ENCODE data around the gene FAF1. TPM values are rescaled to one million over a fixed set of nuclear protein-coding genes. Genes with fewer than 3 reads are reported as not detected.
"Not testable (repeated sequence)": the region's sequence is repeated elsewhere in the genome, so short reads cannot be mapped to it uniquely, and the experiment has no call there.

The FAF1 gene
- total RNA-seq, 2 donors from 2014 or later: 25.5 to 68.6 TPM

DNA sequence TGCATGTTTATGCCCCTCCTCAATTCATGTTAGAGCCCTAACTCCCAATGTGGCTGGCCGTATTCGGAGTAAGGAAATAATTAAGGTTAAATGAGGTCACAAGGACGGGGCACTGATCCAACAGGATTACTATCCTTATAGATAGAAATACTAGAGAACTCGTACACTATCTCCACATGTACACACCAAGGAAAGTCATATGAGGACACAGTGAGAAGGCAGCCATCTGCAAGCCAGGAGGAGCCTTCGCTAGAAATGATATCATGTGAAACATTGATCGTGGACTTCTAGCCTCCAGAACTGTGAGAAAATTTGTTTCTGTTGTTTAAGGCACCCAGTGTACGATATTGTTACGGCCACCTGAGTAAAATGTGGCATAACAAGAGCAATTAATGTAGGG lies 79.7 kb downstream of the FAF1 start:
- H3K27me3 ChIP-seq (replicated peaks; ENCODE audit: insufficient read depth): no peaks in the 10 kb centered on the region
- H3K9me3 ChIP-seq: no peaks in the 10 kb centered on the region
- no peak overlapping the region for H3K4me3 ChIP-seq
- ATAC-seq (ENCODE audit: insufficient number of reproducible peaks, low FRiP score, low read depth) (no peak), DNase-seq (ENCODE audit: low spot score) (no peak)
- TF ChIP-seq, protein P1, sequence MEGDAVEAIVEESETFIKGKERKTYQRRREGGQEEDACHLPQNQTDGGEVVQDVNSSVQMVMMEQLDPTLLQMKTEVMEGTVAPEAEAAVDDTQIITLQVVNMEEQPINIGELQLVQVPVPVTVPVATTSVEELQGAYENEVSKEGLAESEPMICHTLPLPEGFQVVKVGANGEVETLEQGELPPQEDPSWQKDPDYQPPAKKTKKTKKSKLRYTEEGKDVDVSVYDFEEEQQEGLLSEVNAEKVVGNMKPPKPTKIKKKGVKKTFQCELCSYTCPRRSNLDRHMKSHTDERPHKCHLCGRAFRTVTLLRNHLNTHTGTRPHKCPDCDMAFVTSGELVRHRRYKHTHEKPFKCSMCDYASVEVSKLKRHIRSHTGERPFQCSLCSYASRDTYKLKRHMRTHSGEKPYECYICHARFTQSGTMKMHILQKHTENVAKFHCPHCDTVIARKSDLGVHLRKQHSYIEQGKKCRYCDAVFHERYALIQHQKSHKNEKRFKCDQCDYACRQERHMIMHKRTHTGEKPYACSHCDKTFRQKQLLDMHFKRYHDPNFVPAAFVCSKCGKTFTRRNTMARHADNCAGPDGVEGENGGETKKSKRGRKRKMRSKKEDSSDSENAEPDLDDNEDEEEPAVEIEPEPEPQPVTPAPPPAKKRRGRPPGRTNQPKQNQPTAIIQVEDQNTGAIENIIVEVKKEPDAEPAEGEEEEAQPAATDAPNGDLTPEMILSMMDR (IDR thresholded peaks at IDR 0.05): no peak
- no peaks in the 10 kb centered on the region for H3K36me3 ChIP-seq
- no peak overlapping the region for H3K27ac ChIP-seq
- H3K4me1 ChIP-seq (ENCODE audit: control insufficient read depth in 1 of 2, low read depth in 2 of 2): no peaks in the 10 kb centered on the region

DNA sequence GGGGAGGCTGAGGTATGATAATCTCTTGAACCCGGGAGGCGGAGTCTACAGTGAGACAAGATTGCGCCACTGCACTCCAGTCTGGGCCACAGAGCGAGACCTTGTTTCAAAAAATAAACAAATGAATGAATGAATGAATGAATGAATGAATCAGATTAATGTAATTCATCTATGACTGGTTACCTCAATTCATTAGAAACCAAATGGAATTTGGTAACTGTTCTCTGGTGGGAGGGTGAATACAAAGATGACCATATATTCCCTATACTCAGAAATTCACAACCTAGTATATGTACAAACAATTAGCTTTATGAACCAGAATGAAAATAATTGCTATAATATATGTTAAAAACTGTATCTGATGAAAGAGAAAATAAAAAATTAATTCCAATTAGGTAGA lies 80.9 kb downstream of the FAF1 start:
- Histone ChIP-seq H3K4me1 (ENCODE audit: control insufficient read depth in 1 of 2, low read depth in 2 of 2) (no peaks in the 10 kb centered on the region), H3K27me3 (replicated peaks; ENCODE audit: insufficient read depth) (no peaks in the 10 kb centered on the region), H3K27ac (no peak overlapping the region), H3K9me3 (no peaks in the 10 kb centered on the region), H3K4me3 (no peak overlapping the region), H3K36me3 (no peaks in the 10 kb centered on the region)
- ATAC-seq (ENCODE audit: insufficient number of reproducible peaks, low FRiP score, low read depth) (no peak), DNase-seq (ENCODE audit: low spot score) (no peak)
- TF ChIP-seq, protein P1 (IDR thresholded peaks at IDR 0.05): no peak

DNA sequence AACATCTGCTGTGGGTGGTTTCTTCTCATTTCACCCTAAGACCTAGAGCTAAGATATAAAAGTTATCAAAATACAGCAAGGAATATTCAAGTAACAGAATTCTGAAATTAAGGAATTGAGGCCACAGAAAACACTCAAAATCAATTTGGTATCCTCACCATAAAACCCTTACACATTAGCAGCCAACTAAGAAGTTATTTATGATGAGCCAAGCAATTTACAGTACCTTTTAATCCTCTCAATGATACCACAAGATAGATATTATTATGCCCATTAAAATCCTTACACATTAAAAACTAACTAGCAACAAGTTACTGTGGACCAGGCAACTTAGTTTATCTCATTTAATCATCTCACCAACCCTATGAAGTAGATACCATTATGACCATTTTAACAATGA lies 81.6 kb downstream of the FAF1 start:
- Histone ChIP-seq H3K27me3 (replicated peaks; ENCODE audit: insufficient read depth) (no peaks in the 10 kb centered on the region), H3K27ac (no peak overlapping the region), H3K9me3 (no peaks in the 10 kb centered on the region), H3K4me3 (no peak overlapping the region), H3K36me3 (no peaks in the 10 kb centered on the region), H3K4me1 (ENCODE audit: control insufficient read depth in 1 of 2, low read depth in 2 of 2) (no peaks in the 10 kb centered on the region)
- DNase-seq (ENCODE audit: low spot score): no peak
- no peak for ATAC-seq (ENCODE audit: insufficient number of reproducible peaks, low FRiP score, low read depth)
- TF ChIP-seq, protein P1 (IDR thresholded peaks at IDR 0.05): no peak

DNA sequence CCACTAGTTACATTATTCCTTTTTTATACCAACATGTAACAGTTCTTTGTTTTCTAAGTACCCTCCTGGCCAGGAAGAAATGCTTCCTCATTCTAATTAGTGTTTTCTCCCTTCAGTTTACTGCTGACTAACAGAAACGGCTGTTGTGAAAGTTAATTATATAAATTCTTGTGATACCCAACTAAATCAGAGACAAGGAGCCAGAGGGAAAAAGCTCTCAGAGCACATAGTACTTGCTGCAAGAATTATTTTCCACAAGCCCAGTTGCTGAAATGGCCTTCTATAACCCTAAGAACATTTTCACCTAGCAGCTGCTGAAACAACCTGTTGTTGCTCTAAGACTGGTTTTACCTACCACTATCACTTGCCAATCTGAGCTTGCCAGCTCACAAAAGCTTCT lies 82.4 kb downstream of the FAF1 start:
- Histone ChIP-seq H3K4me3 (no peak overlapping the region), H3K9me3 (no peaks in the 10 kb centered on the region), H3K36me3 (no peaks in the 10 kb centered on the region), H3K27me3 (replicated peaks; ENCODE audit: insufficient read depth) (no peaks in the 10 kb centered on the region), H3K27ac (no peak overlapping the region), H3K4me1 (ENCODE audit: control insufficient read depth in 1 of 2, low read depth in 2 of 2) (no peaks in the 10 kb centered on the region)
- ATAC-seq (ENCODE audit: insufficient number of reproducible peaks, low FRiP score, low read depth) (no peak), DNase-seq (ENCODE audit: low spot score) (no peak)
- TF ChIP-seq, protein P1 (IDR thresholded peaks at IDR 0.05): no peak

DNA sequence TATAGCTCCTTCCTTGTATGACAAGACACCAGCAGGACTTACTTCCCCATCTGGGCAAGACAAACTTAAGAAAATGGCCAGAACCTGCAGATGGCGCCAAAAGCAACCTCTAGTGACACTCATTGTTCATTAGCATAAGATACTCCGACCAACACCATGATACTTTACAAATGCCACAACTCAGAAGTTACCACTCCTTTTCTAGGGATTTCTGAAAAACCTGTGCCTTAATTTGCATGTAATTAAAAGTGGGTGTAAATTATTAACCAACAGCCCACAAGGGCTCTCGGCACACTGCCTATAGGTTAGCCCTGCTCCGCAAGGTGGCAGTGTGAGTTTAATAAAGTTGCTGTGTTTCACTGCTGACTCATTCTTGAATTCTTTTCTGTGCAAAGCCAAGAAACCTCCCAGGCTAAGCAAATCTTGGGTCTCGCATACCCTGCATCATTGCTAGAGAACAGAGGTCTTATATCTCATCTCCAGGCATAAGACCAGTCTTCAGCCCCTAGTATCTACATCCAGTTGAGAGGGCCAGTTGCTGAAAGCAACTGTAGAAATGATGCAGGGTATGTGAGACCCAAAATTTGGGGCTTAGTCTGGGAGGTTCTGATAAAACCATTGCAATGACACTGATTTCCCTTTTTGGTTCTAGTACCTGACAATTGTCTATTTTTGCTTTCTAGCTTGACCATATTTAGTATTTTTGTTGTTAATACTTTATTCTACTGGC lies 86.4 kb downstream of the FAF1 start:
- TF ChIP-seq, protein P1 (IDR thresholded peaks at IDR 0.05): peak; percentile 15
- ATAC-seq (ENCODE audit: insufficient number of reproducible peaks, low FRiP score, low read depth) (no peak), DNase-seq (ENCODE audit: low spot score) (no peak)

GRCh38 chr1:50864845-50865244 lies 95.2 kb downstream of the FAF1 start:
- not testable (repeated sequence) for H3K9me3 ChIP-seq; H3K27me3 ChIP-seq (replicated peaks; ENCODE audit: insufficient read depth); DNase-seq (ENCODE audit: low spot score); H3K4me1 ChIP-seq (ENCODE audit: control insufficient read depth in 1 of 2, low read depth in 2 of 2); H3K36me3 ChIP-seq; H3K27ac ChIP-seq; ATAC-seq (ENCODE audit: insufficient number of reproducible peaks, low FRiP score, low read depth); H3K4me3 ChIP-seq

More for the DNA sequence above, 86.4 kb downstream of the FAF1 start:
- H3K4me3 ChIP-seq: peak overlapping the region; percentile 28
- no peaks in the 10 kb centered on the region for H3K9me3 ChIP-seq
- H3K27me3 ChIP-seq (replicated peaks; ENCODE audit: insufficient read depth): no peaks in the 10 kb centered on the region
- H3K4me1 ChIP-seq (ENCODE audit: control insufficient read depth in 1 of 2, low read depth in 2 of 2): no peaks in the 10 kb centered on the region
- H3K27ac ChIP-seq: no peak overlapping the region
- H3K36me3 ChIP-seq: no peaks in the 10 kb centered on the region

All from thoracic aorta (tissue), 2 donors.